ENCODE results near the gene GFER.
"Not testable (repeated sequence)": the region's sequence is repeated elsewhere in the genome, so short reads cannot be mapped to it uniquely, and the experiment has no call there.

GFER gene

GRCh38 chr16:1957434-1958142 is 26.4 kb upstream of the GFER start:
- not testable (repeated sequence) for DNase-seq (ENCODE audit: low spot score)

GRCh38 chr16:1958143-1958491 is 25.9 kb upstream of the GFER start:
- not testable (repeated sequence) for DNase-seq (ENCODE audit: low spot score)

- no peak for DNase-seq (ENCODE audit: low spot score)
These were observed 25.2 kb upstream of the GFER start for GRCh38 chr16:1958715-1959268.

GRCh38 chr16:1959269-1960039 is 24.5 kb upstream of the GFER start, which contains the start of gene NDUFB10:
Gene NDUFB10 (plus strand): TSS chr16:1959538. CDS start chr16:1959625, 87 bp downstream.
- DNase-seq (ENCODE audit: low spot score): peak; percentile 89

- DNase-seq (ENCODE audit: low spot score): no peak
These were observed 23.0 kb upstream of the GFER start for GRCh38 chr16:1960665-1961630.

- DNase-seq (ENCODE audit: low spot score): no peak
These were observed 22.3 kb upstream of the GFER start for GRCh38 chr16:1961651-1962067.

GRCh38 chr16:1962161-1963153 is 21.5 kb upstream of the GFER start:
- DNase-seq (ENCODE audit: low spot score): not testable (repeated sequence)

- DNase-seq (ENCODE audit: low spot score): peak; percentile 36
These were observed 20.0 kb upstream of the GFER start for GRCh38 chr16:1963806-1964505.

- peak; percentile 99 for DNase-seq (ENCODE audit: low spot score)
These were observed 19.2 kb upstream of the GFER start, which contains the start of gene RPS2 for GRCh38 chr16:1964506-1965395. Gene RPS2 (minus strand): TSS chr16:1964826. CDS start chr16:1964625, 201 bp downstream.

- DNase-seq (ENCODE audit: low spot score): no peak
These were observed 18.5 kb upstream of the GFER start for GRCh38 chr16:1965396-1966001.

GRCh38 chr16:1966460-1966859 is 17.5 kb upstream of the GFER start, which contains the start of gene RNF151:
Gene RNF151 (plus strand): TSS chr16:1966856. CDS start chr16:1966882, 26 bp downstream.
- no peak for DNase-seq (ENCODE audit: low spot score)

GRCh38 chr16:1968146-1968953 is 15.6 kb upstream of the GFER start:
- DNase-seq (ENCODE audit: low spot score): no peak

- peak; percentile 96 for DNase-seq (ENCODE audit: low spot score)
These were observed 12.1 kb upstream of the GFER start, which contains the start of gene TBL3 for GRCh38 chr16:1971796-1972489. Gene TBL3 (plus strand): TSS chr16:1972053. CDS start chr16:1972165, 112 bp downstream.

- DNase-seq (ENCODE audit: low spot score): no peak
These were observed 11.5 kb upstream of the GFER start for GRCh38 chr16:1972490-1972877.

- DNase-seq (ENCODE audit: low spot score): no peak
These were observed 10.4 kb upstream of the GFER start for GRCh38 chr16:1973461-1974156.
